ENCODE measurements around the gene CD209.

CD209 gene

GRCh38 chr19:7731615-7732014, 15.7 kb downstream of the CD209 start:
- Histone ChIP-seq H2AFZ (ENCODE audit: insufficient read depth, low read length, poor library complexity) (no peak overlapping the region), H3K79me1 (ENCODE audit: low read length) (no peaks in the 10 kb centered on the region), H3K9me3 (ENCODE audit: insufficient read depth, low read depth, low read length) (peaks cover 8% of the 10 kb centered on the region), H3K27me3 (ENCODE audit: insufficient read depth, low read length) (peaks cover 39% of the 10 kb centered on the region), H3K79me2 (ENCODE audit: control insufficient read depth, insufficient read depth, low read length, poor library complexity) (no peaks in the 10 kb centered on the region), H3K4me1 (ENCODE audit: control insufficient read depth in 1 of 2, insufficient read depth in 2 of 2, low read length in 2 of 2) (no peaks in the 10 kb centered on the region), H4K8ac (ENCODE audit: low read depth, low read length) (no peak overlapping the region), H3K23ac (ENCODE audit: low read length) (no peak overlapping the region), H4K12ac (ENCODE audit: low read depth, low read length) (no peak overlapping the region), H3K36me3 (ENCODE audit: control insufficient read depth in 1 of 2, insufficient read depth in 2 of 2, low read length in 2 of 2) (no peaks in the 10 kb centered on the region), H3K27ac (ENCODE audit: low read depth, low read length) (no peak overlapping the region), H3K18ac (ENCODE audit: low read length) (no peak overlapping the region), H2BK5ac (ENCODE audit: low read depth, low read length, poor library complexity) (no peak overlapping the region), H3K14ac (ENCODE audit: low read length) (no peak overlapping the region), H2BK12ac (ENCODE audit: low read length) (no peak overlapping the region), H3K4ac (ENCODE audit: low read depth, low read length) (no peak overlapping the region), H2AK5ac (ENCODE audit: low read length) (no peak overlapping the region), H3K4me2 (ENCODE audit: low read length) (no peak overlapping the region), H4K91ac (ENCODE audit: low read depth, low read length) (no peak overlapping the region), H3K9ac (ENCODE audit: low read length) (no peak overlapping the region), H3K4me3 (ENCODE audit: low read depth, low read length) (no peak overlapping the region), H2BK120ac (ENCODE audit: insufficient read depth, low read length, poor library complexity) (no peak overlapping the region)
- no peak for DNase-seq
- no CpG with 5 or more reads among the region's 5 CpGs for WGBS (ENCODE audit: extremely low coverage, insufficient coverage, insufficient read length)

- H3K36me3 ChIP-seq (ENCODE audit: control insufficient read depth in 1 of 2, insufficient read depth in 2 of 2, low read length in 2 of 2) = no peaks in the 10 kb centered on the region
- no peaks in the 10 kb centered on the region for H3K79me2 ChIP-seq (ENCODE audit: control insufficient read depth, insufficient read depth, low read length, poor library complexity)
- H3K79me1 ChIP-seq (ENCODE audit: low read length) = no peaks in the 10 kb centered on the region
- WGBS (ENCODE audit: extremely low coverage, insufficient coverage, insufficient read length) = no CpG with 5 or more reads among the region's 39 CpGs
- H4K12ac ChIP-seq (ENCODE audit: low read depth, low read length) = no peak overlapping the region
- H2AK5ac ChIP-seq (ENCODE audit: low read length) = no peak overlapping the region
- no peak overlapping the region for H3K27ac ChIP-seq (ENCODE audit: low read depth, low read length)
- H2BK120ac ChIP-seq (ENCODE audit: insufficient read depth, low read length, poor library complexity) = no peak overlapping the region
- no peaks in the 10 kb centered on the region for H3K4me1 ChIP-seq (ENCODE audit: control insufficient read depth in 1 of 2, insufficient read depth in 2 of 2, low read length in 2 of 2)
- no peak overlapping the region for H2BK12ac ChIP-seq (ENCODE audit: low read length)
- H3K4ac ChIP-seq (ENCODE audit: low read depth, low read length) = no peak overlapping the region
- H3K14ac ChIP-seq (ENCODE audit: low read length) = no peak overlapping the region
- no peak overlapping the region for H3K4me3 ChIP-seq (ENCODE audit: low read depth, low read length)
- H3K9me3 ChIP-seq (ENCODE audit: insufficient read depth, low read depth, low read length) = peaks cover 8% of the 10 kb centered on the region
- H3K9ac ChIP-seq (ENCODE audit: low read length) = no peak overlapping the region
- no peak overlapping the region for H2BK5ac ChIP-seq (ENCODE audit: low read depth, low read length, poor library complexity)
- no peak overlapping the region for H3K23ac ChIP-seq (ENCODE audit: low read length)
- H4K8ac ChIP-seq (ENCODE audit: low read depth, low read length) = no peak overlapping the region
- peaks cover 39% of the 10 kb centered on the region for H3K27me3 ChIP-seq (ENCODE audit: insufficient read depth, low read length)
- H4K91ac ChIP-seq (ENCODE audit: low read depth, low read length) = no peak overlapping the region
- no peak overlapping the region for H3K18ac ChIP-seq (ENCODE audit: low read length)
- no peak overlapping the region for H3K4me2 ChIP-seq (ENCODE audit: low read length)
- no peak for DNase-seq
- no peak overlapping the region for H2AFZ ChIP-seq (ENCODE audit: insufficient read depth, low read length, poor library complexity)
These were observed 16.1 kb downstream of the CD209 start for GRCh38 chr19:7731218-7731595.

GRCh38 chr19:7730286-7731217, 16.8 kb downstream of the CD209 start:
- Histone ChIP-seq H3K4me3 (ENCODE audit: low read depth, low read length) (peak overlapping the region; percentile 10), H3K27me3 (ENCODE audit: insufficient read depth, low read length) (peaks cover 39% of the 10 kb centered on the region), H3K79me2 (ENCODE audit: control insufficient read depth, insufficient read depth, low read length, poor library complexity) (no peaks in the 10 kb centered on the region), H3K4me1 (ENCODE audit: control insufficient read depth in 1 of 2, insufficient read depth in 2 of 2, low read length in 2 of 2) (no peaks in the 10 kb centered on the region), H3K9me3 (ENCODE audit: insufficient read depth, low read depth, low read length) (peaks cover 8% of the 10 kb centered on the region), H4K8ac (ENCODE audit: low read depth, low read length) (no peak overlapping the region), H3K14ac (ENCODE audit: low read length) (no peak overlapping the region), H2BK5ac (ENCODE audit: low read depth, low read length, poor library complexity) (no peak overlapping the region), H2BK12ac (ENCODE audit: low read length) (no peak overlapping the region), H3K18ac (ENCODE audit: low read length) (no peak overlapping the region), H3K9ac (ENCODE audit: low read length) (no peak overlapping the region), H3K79me1 (ENCODE audit: low read length) (no peaks in the 10 kb centered on the region), H3K36me3 (ENCODE audit: control insufficient read depth in 1 of 2, insufficient read depth in 2 of 2, low read length in 2 of 2) (no peaks in the 10 kb centered on the region), H3K27ac (ENCODE audit: low read depth, low read length) (no peak overlapping the region), H2BK120ac (ENCODE audit: insufficient read depth, low read length, poor library complexity) (no peak overlapping the region), H2AK5ac (ENCODE audit: low read length) (no peak overlapping the region), H3K4ac (ENCODE audit: low read depth, low read length) (no peak overlapping the region), H3K23ac (ENCODE audit: low read length) (no peak overlapping the region), H4K12ac (ENCODE audit: low read depth, low read length) (no peak overlapping the region), H4K91ac (ENCODE audit: low read depth, low read length) (no peak overlapping the region), H2AFZ (ENCODE audit: insufficient read depth, low read length, poor library complexity) (no peak overlapping the region), H3K4me2 (ENCODE audit: low read length) (no peak overlapping the region)
- no CpG with 5 or more reads among the region's 78 CpGs for WGBS (ENCODE audit: extremely low coverage, insufficient coverage, insufficient read length)
- no peak for DNase-seq

- H3K18ac ChIP-seq (ENCODE audit: low read length) = no peak overlapping the region
- WGBS (ENCODE audit: extremely low coverage, insufficient coverage, insufficient read length) = no CpG with 5 or more reads among the region's 34 CpGs
These were observed 17.5 kb downstream of the CD209 start for GRCh38 chr19:7729831-7730285.

More at GRCh38 chr19:7729831-7730285, 17.5 kb downstream of the CD209 start:
- H3K4ac ChIP-seq (ENCODE audit: low read depth, low read length) = no peak overlapping the region
- peaks cover 39% of the 10 kb centered on the region for H3K27me3 ChIP-seq (ENCODE audit: insufficient read depth, low read length)
- H4K8ac ChIP-seq (ENCODE audit: low read depth, low read length) = no peak overlapping the region
- H3K36me3 ChIP-seq (ENCODE audit: control insufficient read depth in 1 of 2, insufficient read depth in 2 of 2, low read length in 2 of 2) = no peaks in the 10 kb centered on the region
- no peaks in the 10 kb centered on the region for H3K79me1 ChIP-seq (ENCODE audit: low read length)
- no peak overlapping the region for H4K91ac ChIP-seq (ENCODE audit: low read depth, low read length)
- H2BK5ac ChIP-seq (ENCODE audit: low read depth, low read length, poor library complexity) = no peak overlapping the region
- no peaks in the 10 kb centered on the region for H3K79me2 ChIP-seq (ENCODE audit: control insufficient read depth, insufficient read depth, low read length, poor library complexity)
- no peak overlapping the region for H2AK5ac ChIP-seq (ENCODE audit: low read length)
- H2BK12ac ChIP-seq (ENCODE audit: low read length) = no peak overlapping the region
- no peak overlapping the region for H4K12ac ChIP-seq (ENCODE audit: low read depth, low read length)
- no peak overlapping the region for H2BK120ac ChIP-seq (ENCODE audit: insufficient read depth, low read length, poor library complexity)
- no peak overlapping the region for H2AFZ ChIP-seq (ENCODE audit: insufficient read depth, low read length, poor library complexity)
- no peak overlapping the region for H3K23ac ChIP-seq (ENCODE audit: low read length)
- no peaks in the 10 kb centered on the region for H3K4me1 ChIP-seq (ENCODE audit: control insufficient read depth in 1 of 2, insufficient read depth in 2 of 2, low read length in 2 of 2)
- no peak overlapping the region for H3K14ac ChIP-seq (ENCODE audit: low read length)
- peaks cover 8% of the 10 kb centered on the region for H3K9me3 ChIP-seq (ENCODE audit: insufficient read depth, low read depth, low read length)
- no peak overlapping the region for H3K27ac ChIP-seq (ENCODE audit: low read depth, low read length)
- peak overlapping the region; percentile 10 for H3K4me3 ChIP-seq (ENCODE audit: low read depth, low read length)
- no peak overlapping the region for H3K4me2 ChIP-seq (ENCODE audit: low read length)
- H3K9ac ChIP-seq (ENCODE audit: low read length) = no peak overlapping the region
- DNase-seq = no peak
